Ishikawa (cell line): Measurements from ENCODE around the gene MEG3.

Experiments used
- CEBPB ChIP-seq: IDR thresholded peaks from 2 replicates; pipeline ENCODE4 v1.6.1; 2012
- CREB1 ChIP-seq: IDR thresholded peaks from 2 replicates; pipeline ENCODE4 v1.6.1; 2012; ENCODE audit warnings: low read depth
- EGR1 ChIP-seq: IDR thresholded peaks from 2 replicates; pipeline ENCODE4 v1.6.1; 2012
- EP300 ChIP-seq: IDR thresholded peaks from 2 replicates; pipeline ENCODE4 v1.6.1; 2012; ENCODE audit warnings: borderline replicate concordance
- FOXM1 ChIP-seq: IDR thresholded peaks from 2 replicates; pipeline ENCODE4 v1.6.1; 2012; ENCODE audit warnings: low read depth, borderline replicate concordance
- NFIC ChIP-seq: IDR thresholded peaks from 2 replicates; pipeline ENCODE4 v1.6.1; 2012
- RAD21 ChIP-seq: IDR thresholded peaks from 2 replicates; pipeline ENCODE4 v1.6.1; 2012; ENCODE audit warnings: low read depth
- TAF1 ChIP-seq: IDR thresholded peaks from 2 replicates; pipeline ENCODE4 v1.6.1; 2012; ENCODE audit warnings: low read depth, mild to moderate bottlenecking
- TCF12 ChIP-seq: IDR thresholded peaks from 2 replicates; pipeline ENCODE4 v1.6.1; 2012; ENCODE audit warnings: low read depth
- TEAD4 ChIP-seq: IDR thresholded peaks from 2 replicates; pipeline ENCODE4 v1.6.1; 2012
- YY1 ChIP-seq: IDR thresholded peaks from 2 replicates; pipeline ENCODE4 v1.6.1; 2012; ENCODE audit warnings: low read depth
- ZBTB7A ChIP-seq: IDR thresholded peaks from 2 replicates; pipeline ENCODE4 v1.6.1; 2012; ENCODE audit warnings: low read depth
- TF ChIP-seq, protein P1 (sequence below): IDR thresholded peaks from 2 replicates; pipeline ENCODE4 v1.6.1; 2012
- TF ChIP-seq, protein P2 (sequence below): IDR thresholded peaks from 2 replicates; pipeline ENCODE4 v1.6.1; 2012
- TF ChIP-seq, protein P3 (sequence below): IDR thresholded peaks from 2 replicates; pipeline ENCODE4 v1.6.1; 2012; ENCODE audit warnings: low read depth, mild to moderate bottlenecking

MEG3 gene

DNA sequence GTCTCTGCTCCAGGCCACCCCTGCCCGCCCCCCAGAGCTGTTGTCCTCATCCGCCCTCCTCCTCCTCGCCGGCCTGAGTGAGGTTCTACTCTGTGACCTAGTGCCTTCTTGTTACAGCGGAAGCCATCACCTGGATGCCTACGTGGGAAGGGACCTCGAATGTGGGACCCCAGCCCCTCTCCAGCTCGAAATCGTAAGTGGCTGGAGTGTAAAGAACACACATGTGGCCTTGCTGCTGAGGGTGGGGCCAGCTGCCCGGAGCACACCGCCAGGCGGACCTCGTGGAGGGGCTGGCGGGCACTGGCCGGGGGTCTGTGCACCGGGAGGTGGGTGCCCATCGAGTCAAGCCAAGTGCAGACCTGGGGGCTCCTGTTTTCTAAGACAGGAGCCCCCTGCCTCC, 19.4 kb downstream of the MEG3 start:
- TF ChIP-seq NFIC (no peak), RAD21 (no peak), EP300 (no peak), TAF1 (no peak), TEAD4 (no peak), CREB1 (no peak), CEBPB (no peak), ZBTB7A (no peak), TCF12 (no peak), EGR1 (no peak), FOXM1 (no peak), YY1 (no peak)
- TF ChIP-seq, protein P1, sequence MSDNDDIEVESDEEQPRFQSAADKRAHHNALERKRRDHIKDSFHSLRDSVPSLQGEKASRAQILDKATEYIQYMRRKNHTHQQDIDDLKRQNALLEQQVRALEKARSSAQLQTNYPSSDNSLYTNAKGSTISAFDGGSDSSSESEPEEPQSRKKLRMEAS: no peak
- TF ChIP-seq, protein P2, sequence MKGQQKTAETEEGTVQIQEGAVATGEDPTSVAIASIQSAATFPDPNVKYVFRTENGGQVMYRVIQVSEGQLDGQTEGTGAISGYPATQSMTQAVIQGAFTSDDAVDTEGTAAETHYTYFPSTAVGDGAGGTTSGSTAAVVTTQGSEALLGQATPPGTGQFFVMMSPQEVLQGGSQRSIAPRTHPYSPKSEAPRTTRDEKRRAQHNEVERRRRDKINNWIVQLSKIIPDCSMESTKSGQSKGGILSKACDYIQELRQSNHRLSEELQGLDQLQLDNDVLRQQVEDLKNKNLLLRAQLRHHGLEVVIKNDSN: no peak
- TF ChIP-seq, protein P3, sequence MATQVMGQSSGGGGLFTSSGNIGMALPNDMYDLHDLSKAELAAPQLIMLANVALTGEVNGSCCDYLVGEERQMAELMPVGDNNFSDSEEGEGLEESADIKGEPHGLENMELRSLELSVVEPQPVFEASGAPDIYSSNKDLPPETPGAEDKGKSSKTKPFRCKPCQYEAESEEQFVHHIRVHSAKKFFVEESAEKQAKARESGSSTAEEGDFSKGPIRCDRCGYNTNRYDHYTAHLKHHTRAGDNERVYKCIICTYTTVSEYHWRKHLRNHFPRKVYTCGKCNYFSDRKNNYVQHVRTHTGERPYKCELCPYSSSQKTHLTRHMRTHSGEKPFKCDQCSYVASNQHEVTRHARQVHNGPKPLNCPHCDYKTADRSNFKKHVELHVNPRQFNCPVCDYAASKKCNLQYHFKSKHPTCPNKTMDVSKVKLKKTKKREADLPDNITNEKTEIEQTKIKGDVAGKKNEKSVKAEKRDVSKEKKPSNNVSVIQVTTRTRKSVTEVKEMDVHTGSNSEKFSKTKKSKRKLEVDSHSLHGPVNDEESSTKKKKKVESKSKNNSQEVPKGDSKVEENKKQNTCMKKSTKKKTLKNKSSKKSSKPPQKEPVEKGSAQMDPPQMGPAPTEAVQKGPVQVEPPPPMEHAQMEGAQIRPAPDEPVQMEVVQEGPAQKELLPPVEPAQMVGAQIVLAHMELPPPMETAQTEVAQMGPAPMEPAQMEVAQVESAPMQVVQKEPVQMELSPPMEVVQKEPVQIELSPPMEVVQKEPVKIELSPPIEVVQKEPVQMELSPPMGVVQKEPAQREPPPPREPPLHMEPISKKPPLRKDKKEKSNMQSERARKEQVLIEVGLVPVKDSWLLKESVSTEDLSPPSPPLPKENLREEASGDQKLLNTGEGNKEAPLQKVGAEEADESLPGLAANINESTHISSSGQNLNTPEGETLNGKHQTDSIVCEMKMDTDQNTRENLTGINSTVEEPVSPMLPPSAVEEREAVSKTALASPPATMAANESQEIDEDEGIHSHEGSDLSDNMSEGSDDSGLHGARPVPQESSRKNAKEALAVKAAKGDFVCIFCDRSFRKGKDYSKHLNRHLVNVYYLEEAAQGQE: no peak

DNA sequence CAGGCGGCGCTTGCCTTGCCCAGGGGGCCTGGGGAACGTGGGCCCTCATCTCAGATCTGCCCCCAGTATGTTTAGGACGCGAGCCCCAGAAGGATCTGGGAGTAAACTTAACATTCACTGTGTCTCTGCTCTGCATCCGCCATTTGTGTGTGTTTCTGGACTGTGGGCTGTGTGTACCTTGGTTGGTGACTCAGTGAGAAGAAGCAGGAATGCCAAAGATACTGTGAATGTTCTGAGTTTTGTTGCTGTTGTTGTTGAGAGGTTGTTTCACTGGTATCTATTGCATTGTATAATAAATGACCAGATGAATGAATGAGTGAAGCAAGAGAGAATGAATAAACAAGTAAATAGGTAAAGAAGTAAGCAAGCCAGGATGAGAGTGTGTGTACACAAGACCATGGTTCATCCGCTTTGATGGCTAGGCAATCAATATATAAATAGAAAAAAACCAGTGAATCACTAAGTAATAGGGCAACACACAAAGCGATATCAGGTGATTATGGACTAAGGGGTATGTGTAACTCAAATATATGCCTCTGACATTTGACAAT, 20.5 kb downstream of the MEG3 start:
- no peak for TF ChIP-seq TEAD4
- TF ChIP-seq, protein P1: no peak
- no peak for TF ChIP-seq TAF1
- TF ChIP-seq FOXM1: no peak
- TF ChIP-seq EP300: no peak

DNA sequence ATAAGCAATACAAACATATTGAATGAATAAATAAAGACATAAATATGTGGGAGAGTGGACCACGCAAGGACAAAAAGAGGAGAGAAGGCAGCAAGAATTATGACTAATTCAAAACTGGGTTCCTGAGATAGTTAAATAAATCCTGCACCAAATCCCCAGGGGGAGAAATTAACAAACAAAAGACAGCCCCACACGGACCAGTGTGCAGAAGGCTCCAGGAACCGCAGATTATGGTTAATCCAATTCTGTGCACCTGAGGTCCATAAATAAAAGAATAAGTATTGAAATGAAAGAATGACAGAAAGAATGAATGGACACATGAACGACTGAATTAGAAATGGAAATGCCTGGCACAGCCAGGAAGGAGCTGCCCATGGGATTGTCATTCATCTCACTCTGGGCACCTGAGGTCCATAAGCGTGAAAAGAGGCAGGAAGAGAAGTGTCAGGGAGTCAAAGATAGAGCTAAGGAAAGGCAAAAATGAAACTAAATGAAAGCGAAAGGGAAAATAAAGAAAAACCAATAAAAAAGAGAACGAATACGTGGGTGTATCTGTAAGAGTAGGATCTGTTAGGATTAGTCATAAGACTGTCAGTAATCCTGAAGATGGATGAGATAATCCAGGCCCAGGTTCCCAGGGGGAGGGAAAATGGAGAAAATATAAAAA, 23.3 kb downstream of the MEG3 start:
- TF ChIP-seq, protein P2: no peak
- TF ChIP-seq EP300 (no peak), RAD21 (no peak), CEBPB (no peak), EGR1 (no peak), FOXM1 (no peak), ZBTB7A (no peak), YY1 (no peak), TAF1 (no peak), TCF12 (no peak), CREB1 (no peak), NFIC (no peak), TEAD4 (no peak)
- TF ChIP-seq, protein P3: no peak
- TF ChIP-seq, protein P1: no peak

DNA sequence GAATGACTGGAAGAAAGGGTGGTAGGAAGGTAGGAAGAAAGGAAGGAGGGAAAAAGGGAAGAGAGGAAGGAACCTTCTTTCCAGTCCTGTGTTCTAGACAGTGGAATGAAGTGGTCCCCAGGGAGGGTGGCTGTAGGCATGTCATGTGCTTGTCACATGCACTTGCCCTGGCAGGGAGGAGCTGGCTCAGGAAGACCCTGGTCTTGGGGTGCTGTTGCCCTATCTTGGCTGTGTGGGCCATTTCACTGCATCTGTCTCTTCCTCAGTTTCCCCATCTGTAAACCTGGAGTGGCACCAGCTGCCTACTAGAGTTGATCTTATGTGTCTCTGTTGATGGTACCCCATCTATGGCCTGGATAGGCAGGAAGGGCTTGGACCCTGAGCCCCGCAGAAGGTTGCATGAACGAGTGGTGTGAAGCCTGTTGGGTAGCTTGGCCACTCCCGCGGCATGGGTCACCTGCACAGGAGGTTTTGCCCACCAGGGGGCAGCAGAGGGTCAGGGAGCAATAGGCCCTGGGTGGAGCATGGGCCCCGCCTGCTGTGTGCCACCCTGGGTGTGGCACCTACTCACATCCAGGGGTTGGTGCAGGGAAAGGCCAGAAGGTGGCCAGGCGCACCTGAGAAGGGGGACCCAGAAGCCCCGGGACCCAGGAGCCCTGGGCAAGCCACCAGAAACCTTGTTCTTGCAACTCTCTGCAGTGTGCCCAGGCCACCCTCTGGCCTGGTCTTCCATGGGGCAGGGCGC, 25.1 kb downstream of the MEG3 start:
- TF ChIP-seq RAD21 (peak; percentile 72), TCF12 (no peak), ZBTB7A (no peak), FOXM1 (no peak)

DNA sequence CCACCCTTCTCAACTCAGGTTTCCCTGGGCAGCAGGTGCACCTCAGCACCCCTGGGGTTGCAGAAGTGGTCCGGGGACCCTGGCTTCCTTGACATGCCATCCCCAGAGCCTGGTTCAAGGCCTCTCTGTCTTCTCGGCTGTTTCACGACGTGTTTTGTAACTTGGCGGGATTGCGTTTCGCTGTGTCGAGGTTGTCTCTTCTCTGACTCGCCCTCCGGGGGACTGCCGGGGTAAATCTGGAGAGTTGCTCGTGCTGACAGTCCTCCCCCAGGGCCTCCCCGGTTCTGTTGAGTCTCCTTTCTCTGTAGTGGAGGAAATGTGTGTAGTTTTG, 25.6 kb downstream of the MEG3 start:
- no peak for TF ChIP-seq RAD21
- TF ChIP-seq TCF12: no peak
- no peak for TF ChIP-seq EGR1
- TF ChIP-seq EP300: no peak
- TF ChIP-seq, protein P1: no peak
- no peak for TF ChIP-seq YY1
- TF ChIP-seq FOXM1: no peak
- TF ChIP-seq NFIC: no peak
- no peak for TF ChIP-seq TAF1
